Measurements from ENCODE around the gene HDAC9.

DNA sequence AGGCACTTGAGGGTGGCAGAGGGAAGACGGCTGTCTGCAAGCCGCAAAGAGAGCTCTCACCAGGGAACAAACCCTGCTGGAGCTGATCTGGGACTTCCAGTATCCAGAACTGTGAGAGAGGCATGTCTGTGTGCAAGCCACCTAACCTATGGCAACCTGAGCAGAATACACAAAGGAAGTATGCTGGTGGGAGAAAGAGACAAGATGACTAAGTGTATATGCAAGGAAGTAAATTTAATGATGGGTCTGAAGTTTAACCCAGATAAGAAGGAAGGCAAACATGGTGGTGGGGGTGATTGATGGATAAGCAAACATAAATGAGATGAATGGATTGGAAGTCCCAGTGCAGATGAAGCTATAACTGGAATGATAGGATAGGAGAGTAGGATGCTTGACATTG, 328.6 kb downstream of the HDAC9 start:
- TF ChIP-seq, protein P1, sequence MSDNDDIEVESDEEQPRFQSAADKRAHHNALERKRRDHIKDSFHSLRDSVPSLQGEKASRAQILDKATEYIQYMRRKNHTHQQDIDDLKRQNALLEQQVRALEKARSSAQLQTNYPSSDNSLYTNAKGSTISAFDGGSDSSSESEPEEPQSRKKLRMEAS (IDR thresholded peaks at IDR 0.05): no peak
- TF ChIP-seq TCF7L2 (IDR thresholded peaks at IDR 0.05; ENCODE audit: borderline replicate concordance, extremely low read depth, insufficient read depth, insufficient read length) (no peak), SIN3A (IDR thresholded peaks at IDR 0.05; ENCODE audit: low read depth) (no peak), EZH2 (IDR thresholded peaks at IDR 0.05) (no peak), EGR1 (IDR thresholded peaks at IDR 0.05; ENCODE audit: low read depth) (no peak), POLR2A (IDR thresholded peaks at IDR 0.05; ENCODE audit: borderline replicate concordance, extremely low read depth, insufficient read depth, insufficient read length) (no peak), YY1 (IDR thresholded peaks at IDR 0.05; ENCODE audit: extremely low read depth, insufficient replicate concordance, low read depth, low read length) (no peak), ELF1 (IDR thresholded peaks at IDR 0.05; ENCODE audit: borderline replicate concordance, low read depth) (no peak), POLR2AphosphoS5 (IDR thresholded peaks at IDR 0.05; ENCODE audit: low read depth, low read length) (no peak), RAD21 (IDR thresholded peaks at IDR 0.05; ENCODE audit: low read depth) (no peak)
- TF ChIP-seq, protein P2, sequence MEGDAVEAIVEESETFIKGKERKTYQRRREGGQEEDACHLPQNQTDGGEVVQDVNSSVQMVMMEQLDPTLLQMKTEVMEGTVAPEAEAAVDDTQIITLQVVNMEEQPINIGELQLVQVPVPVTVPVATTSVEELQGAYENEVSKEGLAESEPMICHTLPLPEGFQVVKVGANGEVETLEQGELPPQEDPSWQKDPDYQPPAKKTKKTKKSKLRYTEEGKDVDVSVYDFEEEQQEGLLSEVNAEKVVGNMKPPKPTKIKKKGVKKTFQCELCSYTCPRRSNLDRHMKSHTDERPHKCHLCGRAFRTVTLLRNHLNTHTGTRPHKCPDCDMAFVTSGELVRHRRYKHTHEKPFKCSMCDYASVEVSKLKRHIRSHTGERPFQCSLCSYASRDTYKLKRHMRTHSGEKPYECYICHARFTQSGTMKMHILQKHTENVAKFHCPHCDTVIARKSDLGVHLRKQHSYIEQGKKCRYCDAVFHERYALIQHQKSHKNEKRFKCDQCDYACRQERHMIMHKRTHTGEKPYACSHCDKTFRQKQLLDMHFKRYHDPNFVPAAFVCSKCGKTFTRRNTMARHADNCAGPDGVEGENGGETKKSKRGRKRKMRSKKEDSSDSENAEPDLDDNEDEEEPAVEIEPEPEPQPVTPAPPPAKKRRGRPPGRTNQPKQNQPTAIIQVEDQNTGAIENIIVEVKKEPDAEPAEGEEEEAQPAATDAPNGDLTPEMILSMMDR (IDR thresholded peaks at IDR 0.05 in 2 of 3, conservative IDR thresholded peaks at IDR 0.05 in 1 of 3; ENCODE audit: borderline replicate concordance in 1 of 3, insufficient read depth in 1 of 3, low read depth in 2 of 3, low read length in 2 of 3): no peak
- TF ChIP-seq, protein P3, sequence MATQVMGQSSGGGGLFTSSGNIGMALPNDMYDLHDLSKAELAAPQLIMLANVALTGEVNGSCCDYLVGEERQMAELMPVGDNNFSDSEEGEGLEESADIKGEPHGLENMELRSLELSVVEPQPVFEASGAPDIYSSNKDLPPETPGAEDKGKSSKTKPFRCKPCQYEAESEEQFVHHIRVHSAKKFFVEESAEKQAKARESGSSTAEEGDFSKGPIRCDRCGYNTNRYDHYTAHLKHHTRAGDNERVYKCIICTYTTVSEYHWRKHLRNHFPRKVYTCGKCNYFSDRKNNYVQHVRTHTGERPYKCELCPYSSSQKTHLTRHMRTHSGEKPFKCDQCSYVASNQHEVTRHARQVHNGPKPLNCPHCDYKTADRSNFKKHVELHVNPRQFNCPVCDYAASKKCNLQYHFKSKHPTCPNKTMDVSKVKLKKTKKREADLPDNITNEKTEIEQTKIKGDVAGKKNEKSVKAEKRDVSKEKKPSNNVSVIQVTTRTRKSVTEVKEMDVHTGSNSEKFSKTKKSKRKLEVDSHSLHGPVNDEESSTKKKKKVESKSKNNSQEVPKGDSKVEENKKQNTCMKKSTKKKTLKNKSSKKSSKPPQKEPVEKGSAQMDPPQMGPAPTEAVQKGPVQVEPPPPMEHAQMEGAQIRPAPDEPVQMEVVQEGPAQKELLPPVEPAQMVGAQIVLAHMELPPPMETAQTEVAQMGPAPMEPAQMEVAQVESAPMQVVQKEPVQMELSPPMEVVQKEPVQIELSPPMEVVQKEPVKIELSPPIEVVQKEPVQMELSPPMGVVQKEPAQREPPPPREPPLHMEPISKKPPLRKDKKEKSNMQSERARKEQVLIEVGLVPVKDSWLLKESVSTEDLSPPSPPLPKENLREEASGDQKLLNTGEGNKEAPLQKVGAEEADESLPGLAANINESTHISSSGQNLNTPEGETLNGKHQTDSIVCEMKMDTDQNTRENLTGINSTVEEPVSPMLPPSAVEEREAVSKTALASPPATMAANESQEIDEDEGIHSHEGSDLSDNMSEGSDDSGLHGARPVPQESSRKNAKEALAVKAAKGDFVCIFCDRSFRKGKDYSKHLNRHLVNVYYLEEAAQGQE (IDR thresholded peaks at IDR 0.05; ENCODE audit: low read depth): no peak
- TF ChIP-seq, protein P4, sequence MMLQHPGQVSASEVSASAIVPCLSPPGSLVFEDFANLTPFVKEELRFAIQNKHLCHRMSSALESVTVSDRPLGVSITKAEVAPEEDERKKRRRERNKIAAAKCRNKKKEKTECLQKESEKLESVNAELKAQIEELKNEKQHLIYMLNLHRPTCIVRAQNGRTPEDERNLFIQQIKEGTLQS (IDR thresholded peaks at IDR 0.05): no peak
